A673 (cell line): Measurements from ENCODE around the gene C1orf174. TPM values are rescaled to one million over a fixed set of nuclear protein-coding genes. Genes with fewer than 3 reads are reported as not detected.

Source experiments
- BruUV-seq: library from RNA; stranded (reverse); fragments of 400-500 nt; replicated peaks from 2 replicates; lab custom pipeline; 2021; lab: Mats Ljungman, UMichigan
- CTCF ChIA-PET: fragments of 300-600 bp; sonication (Branson Sonifier 250); formaldehyde crosslinking; loops from one replicate; lab custom pipeline; 2022; ENCODE audit warnings: antibody characterized with exemption; lab: Charles Lee
- POLR2A ChIA-PET: fragments of 300-600 bp; sonication (Branson Sonifier 250); formaldehyde crosslinking; loops from one replicate; lab custom pipeline; 2022; ENCODE audit warnings: antibody characterized with exemption; ENCODE audit not compliant: low non-redundant PET; lab: Charles Lee
- DNase-seq: peaks from one replicate; pipeline ENCODE4 v3.0.0-alpha.2; 2015; ENCODE audit warnings: low spot score
- H3K27ac ChIP-seq: fragments of 200-600 bp; sonication (generic); 2 replicates; pipeline ENCODE4 v1.5.1; 2016; ENCODE audit warnings: mixed run types, low read depth, mild to moderate bottlenecking, mixed read lengths, antibody characterized with exemption, low read length; ENCODE audit not compliant: poor library complexity, severe bottlenecking
- H3K27me3 ChIP-seq: fragments of 200-600 bp; sonication (generic); replicated peaks from 2 replicates; pipeline ENCODE4 v1.6.1; 2017; ENCODE audit warnings: mixed run types, low read depth, mild to moderate bottlenecking, mixed read lengths, antibody characterized with exemption, low read length; ENCODE audit not compliant: insufficient read depth, poor library complexity
- H3K36me3 ChIP-seq: fragments of 200-600 bp; sonication (generic); 2 replicates; pipeline ENCODE4 v1.6.1; 2016; ENCODE audit warnings: mixed run types, mild to moderate bottlenecking, mixed read lengths, antibody characterized with exemption, low read length; ENCODE audit not compliant: insufficient read depth, poor library complexity, severe bottlenecking
- H3K4me1 ChIP-seq: fragments of 200-600 bp; sonication (generic); 2 replicates; pipeline ENCODE4 v1.6.1; 2017; ENCODE audit warnings: mixed run types, mild to moderate bottlenecking, mixed read lengths, antibody characterized with exemption, low read length; ENCODE audit not compliant: insufficient read depth, poor library complexity, severe bottlenecking
- H3K4me3 ChIP-seq: fragments of 200-600 bp; sonication (generic); 2 replicates; pipeline ENCODE4 v1.5.1; 2016; ENCODE audit warnings: low read depth, mixed run types, mild to moderate bottlenecking, mixed read lengths, low read length; ENCODE audit not compliant: poor library complexity, severe bottlenecking
- H3K9me3 ChIP-seq: fragments of 200-600 bp; sonication (generic); 2 replicates; pipeline ENCODE4 v1.6.1; 2016; ENCODE audit warnings: mixed run types, low read depth, mild to moderate bottlenecking, mixed read lengths, antibody characterized with exemption, low read length; ENCODE audit not compliant: poor library complexity, severe bottlenecking
- CTCF ChIP-seq: fragments of 300-800, 200-600 bp; sonication (generic); conservative IDR thresholded peaks from 2 replicates; pipeline ENCODE4 v1.5.1; 2017; ENCODE audit warnings: low read depth, mild to moderate bottlenecking, antibody characterized with exemption, low read length, moderate library complexity, mixed read lengths
- EZH2 ChIP-seq: fragments of 200-600 bp; sonication (generic); IDR thresholded peaks from 2 replicates; pipeline ENCODE4 v1.6.1; 2017; ENCODE audit warnings: borderline replicate concordance, low read depth, mild to moderate bottlenecking, mixed read lengths, antibody characterized with exemption, low read length; ENCODE audit not compliant: poor library complexity, severe bottlenecking
- intact Hi-C: fragments of 100-400 bp; cut with micrococcal nuclease; formaldehyde crosslinking; loops from one replicate; pipeline ENCODE4 v1.10.0; 2022; ENCODE audit not compliant: unreplicated experiment
- total RNA-seq: library from RNA; stranded (reverse); gene quantifications from 2 replicates; pipeline ENCODE4 v1.2.3, GENCODE V29; 2021

C1orf174 gene
- total RNA-seq, 1 experiment from 2014 or later = 36.2 TPM

- CTCF ChIA-PET = no interaction called here
- DNase-seq = no peak
These were observed 11.8 kb downstream of the C1orf174 start for GRCh38 chr1:3888301-3888700.

GRCh38 chr1:3886691-3887090 is 13.4 kb downstream of the C1orf174 start:
- Histone ChIP-seq H3K9me3 (no peaks in the 10 kb centered on the region), H3K4me1 (no peaks in the 10 kb centered on the region), H3K36me3 (peaks cover 29% of the 10 kb centered on the region), H3K4me3 (no peak overlapping the region), H3K27ac (no peak overlapping the region), H3K27me3 (no peaks in the 10 kb centered on the region)
- DNase-seq = no peak
- BruUV-seq = no TSS peak
- POLR2A ChIA-PET = no interaction called here
- intact Hi-C loops = no loop called here
- CTCF ChIA-PET = no interaction called here
- TF ChIP-seq CTCF = no peak
- no peak for TF ChIP-seq EZH2

More at GRCh38 chr1:3888301-3888700, 11.8 kb downstream of the C1orf174 start:
- intact Hi-C loops = no loop called here
- no TSS peak for BruUV-seq
- H3K27me3 ChIP-seq = no peaks in the 10 kb centered on the region
- no peaks in the 10 kb centered on the region for H3K9me3 ChIP-seq
- H3K27ac ChIP-seq = no peak overlapping the region
- no peak overlapping the region for H3K4me3 ChIP-seq
- H3K4me1 ChIP-seq = no peaks in the 10 kb centered on the region
- H3K36me3 ChIP-seq = peaks cover 33% of the 10 kb centered on the region
- no peak for TF ChIP-seq CTCF
- no peak for TF ChIP-seq EZH2
- POLR2A ChIA-PET = no interaction called here

GRCh38 chr1:3886106-3886670 is 13.9 kb downstream of the C1orf174 start:
- Histone ChIP-seq H3K4me1 (no peaks in the 10 kb centered on the region), H3K27me3 (no peaks in the 10 kb centered on the region), H3K36me3 (peaks cover 25% of the 10 kb centered on the region), H3K4me3 (no peak overlapping the region), H3K9me3 (no peaks in the 10 kb centered on the region), H3K27ac (no peak overlapping the region)
- ChIA-PET POLR2A (no interaction called here), CTCF (no interaction called here)
- no TSS peak for BruUV-seq
- no peak for DNase-seq
- intact Hi-C loops = no loop called here
- TF ChIP-seq EZH2 = no peak
- no peak for TF ChIP-seq CTCF
